Right lobe of liver (tissue), 4 donors: Measurements from ENCODE around the gene TPM3.

Source experiments
- CTCF ChIP-seq, 4 donors: fragments of 200-600 bp in 3 of 4; fragments of 450-650 bp in 1 of 4; IDR thresholded peaks; one replicate each; pipeline versions ENCODE4 v1.5.1 to v1.8.0; 2016 to 2022; ENCODE audit warnings: antibody characterized with exemption in 4 of 4, mild to moderate bottlenecking in 2 of 4
- POLR2A ChIP-seq: fragments of 450-650 bp; IDR thresholded peaks from one replicate; pipeline ENCODE4 v1.6.1; 2017; ENCODE audit warnings: antibody characterized with exemption, mild to moderate bottlenecking
- donor health status: DM: no; HTN: no; CAD: no.
- donor health status: DM: no; HTN: no; CAD: no.
- donor health status: DM: no; HTN: yes; CAD: no.

- TF ChIP-seq POLR2A (no peak), CTCF (IDR thresholded peaks at IDR 0.05) (no peak)
Measured at GRCh38 chr1:154199563-154199879, 7.6 kb upstream of the TPM3 start.
